GM15510 (cell line): ENCODE data around the gene SLC30A1.

Experiments
- POLR2A ChIP-seq: IDR thresholded peaks from 3 replicates; pipeline ENCODE4 v1.6.1; 2011; ENCODE audit warnings: borderline replicate concordance; ENCODE audit not compliant: insufficient read length; ENCODE audit errors: extremely low read depth

Gene SLC30A1

GRCh38 chr1:211531194-211532087, 47.5 kb downstream of the SLC30A1 start:
- no peak for TF ChIP-seq POLR2A

GRCh38 chr1:211530102-211530501, 48.9 kb downstream of the SLC30A1 start:
- TF ChIP-seq POLR2A, result no peak

- TF ChIP-seq POLR2A, result no peak
Measured at GRCh38 chr1:211529453-211529852, 49.5 kb downstream of the SLC30A1 start.

GRCh38 chr1:211529011-211529410, 50.0 kb downstream of the SLC30A1 start:
- no peak for TF ChIP-seq POLR2A

GRCh38 chr1:211527888-211528287, 51.1 kb downstream of the SLC30A1 start:
- no peak for TF ChIP-seq POLR2A

- TF ChIP-seq POLR2A, result no peak
Measured at GRCh38 chr1:211527006-211527405, 52.0 kb downstream of the SLC30A1 start.

GRCh38 chr1:211526101-211526500, 52.9 kb downstream of the SLC30A1 start:
- no peak for TF ChIP-seq POLR2A

GRCh38 chr1:211525101-211525676, 53.8 kb downstream of the SLC30A1 start:
- no peak for TF ChIP-seq POLR2A

GRCh38 chr1:211524521-211524920, 54.4 kb downstream of the SLC30A1 start:
- TF ChIP-seq POLR2A, result no peak

GRCh38 chr1:211522804-211523203, 56.2 kb downstream of the SLC30A1 start:
- no peak for TF ChIP-seq POLR2A
